ENCODE data around the gene ZBED4.

- TF ChIP-seq POLR2AphosphoS5 (IDR thresholded peaks at IDR 0.05) (no peak), CTCF (IDR thresholded peaks at IDR 0.05) (no peak)
These were observed 49.8 kb downstream of the ZBED4 start for GRCh38 chr22:49903322-49904039.
